SKM-1 treated with dmso at 0.1 percent for 144 hours (cell line): ENCODE results near the gene AGXT.
A peak's percentile ranks its signal among the peaks of the same experiment; 100 is the strongest.
"Not testable (repeated sequence)": the region's sequence is repeated elsewhere in the genome, so short reads cannot be mapped to it uniquely, and the experiment has no call there.

Experiments used
- DNase-seq: peaks from one replicate; lab custom pipeline; 2025; ENCODE audit not compliant: unreplicated experiment; lab: John Stamatoyannopoulos, UW

The AGXT gene

DNA sequence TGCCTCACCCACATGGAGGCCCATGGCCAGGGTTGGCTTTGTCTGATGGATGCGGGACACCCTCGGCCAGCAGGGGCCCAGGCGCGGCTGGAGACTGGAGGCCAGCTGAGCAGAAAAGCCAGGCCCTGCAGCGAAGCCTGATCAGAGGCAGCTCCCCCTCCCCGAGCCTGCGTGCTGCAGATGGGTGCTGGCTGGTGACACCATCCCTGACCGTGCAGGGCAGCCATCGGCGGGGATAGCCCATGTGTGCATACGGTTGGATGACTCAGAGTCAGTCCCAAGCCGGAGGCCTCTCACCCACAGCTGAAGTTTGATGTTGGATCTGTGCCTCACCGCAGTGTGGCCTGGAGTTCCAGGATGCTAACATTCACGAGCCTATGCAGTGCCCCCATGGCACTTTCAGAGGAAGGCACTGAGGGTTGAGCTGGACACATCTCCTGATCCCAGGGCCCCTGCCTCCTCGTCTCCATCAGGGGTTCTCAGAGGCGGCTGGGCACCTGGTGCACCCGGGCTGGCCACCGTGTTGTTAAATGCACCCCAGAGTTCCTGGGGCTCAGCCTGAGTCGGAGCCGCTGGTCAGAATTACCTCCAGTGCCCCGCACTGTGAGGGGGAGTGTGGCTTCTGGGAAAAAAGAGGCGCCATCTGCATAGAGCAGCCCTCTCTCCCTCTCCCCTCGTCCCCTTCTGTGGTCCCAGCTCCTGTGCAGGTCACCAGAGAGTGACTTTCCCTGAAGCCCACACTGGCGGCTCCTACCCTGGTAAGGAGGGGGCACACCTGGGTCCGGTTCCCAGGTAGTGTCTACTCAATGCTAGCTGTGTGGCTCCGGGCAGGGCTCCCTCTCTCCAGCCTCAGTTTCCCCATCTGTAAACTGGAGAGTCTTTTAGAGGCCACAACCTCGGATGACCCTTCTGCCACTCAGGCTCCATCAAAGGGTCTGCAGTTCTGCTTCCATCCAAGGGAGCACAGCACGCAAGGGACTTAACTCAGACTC, 29.2 kb upstream of the AGXT start:
- DNase-seq, result no peak

GRCh38 chr2:240840435-240841060, 28.1 kb upstream of the AGXT start:
- no peak for DNase-seq

GRCh38 chr2:240846309-240846708, 22.3 kb upstream of the AGXT start:
- not testable (repeated sequence) for DNase-seq

- no peak for DNase-seq
Measured at GRCh38 chr2:240846873-240847595, 21.6 kb upstream of the AGXT start.

- DNase-seq, result no peak
Measured at GRCh38 chr2:240847817-240848216, 20.8 kb upstream of the AGXT start.

- DNase-seq, result no peak
Measured at GRCh38 chr2:240848900-240849680, 19.5 kb upstream of the AGXT start.

GRCh38 chr2:240850026-240850425, 18.6 kb upstream of the AGXT start:
- no peak for DNase-seq

DNA sequence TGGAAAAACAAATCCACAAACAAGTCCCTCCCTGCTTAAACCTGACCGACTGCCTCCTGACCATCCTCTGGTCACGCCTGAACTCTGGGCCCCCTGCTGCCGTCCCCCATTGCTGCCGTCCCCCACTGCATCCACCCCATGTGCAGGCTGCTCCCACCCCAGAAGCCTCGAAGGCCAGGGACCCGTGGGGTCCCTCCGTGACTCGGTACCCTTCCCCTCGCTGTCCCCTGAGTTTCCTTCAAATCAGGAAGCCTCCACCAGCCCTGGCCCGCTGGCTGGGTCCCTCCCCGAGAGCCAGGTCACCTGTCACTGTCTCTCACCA, 17.9 kb upstream of the AGXT start:
- DNase-seq, result no peak

GRCh38 chr2:240851078-240851991, 17.3 kb upstream of the AGXT start:
- DNase-seq, result peak; percentile 34

- no peak for DNase-seq
Measured at GRCh38 chr2:240852671-240853314, 15.8 kb upstream of the AGXT start.

- no peak for DNase-seq
Measured at GRCh38 chr2:240855670-240856069, 13.0 kb upstream of the AGXT start.

DNA sequence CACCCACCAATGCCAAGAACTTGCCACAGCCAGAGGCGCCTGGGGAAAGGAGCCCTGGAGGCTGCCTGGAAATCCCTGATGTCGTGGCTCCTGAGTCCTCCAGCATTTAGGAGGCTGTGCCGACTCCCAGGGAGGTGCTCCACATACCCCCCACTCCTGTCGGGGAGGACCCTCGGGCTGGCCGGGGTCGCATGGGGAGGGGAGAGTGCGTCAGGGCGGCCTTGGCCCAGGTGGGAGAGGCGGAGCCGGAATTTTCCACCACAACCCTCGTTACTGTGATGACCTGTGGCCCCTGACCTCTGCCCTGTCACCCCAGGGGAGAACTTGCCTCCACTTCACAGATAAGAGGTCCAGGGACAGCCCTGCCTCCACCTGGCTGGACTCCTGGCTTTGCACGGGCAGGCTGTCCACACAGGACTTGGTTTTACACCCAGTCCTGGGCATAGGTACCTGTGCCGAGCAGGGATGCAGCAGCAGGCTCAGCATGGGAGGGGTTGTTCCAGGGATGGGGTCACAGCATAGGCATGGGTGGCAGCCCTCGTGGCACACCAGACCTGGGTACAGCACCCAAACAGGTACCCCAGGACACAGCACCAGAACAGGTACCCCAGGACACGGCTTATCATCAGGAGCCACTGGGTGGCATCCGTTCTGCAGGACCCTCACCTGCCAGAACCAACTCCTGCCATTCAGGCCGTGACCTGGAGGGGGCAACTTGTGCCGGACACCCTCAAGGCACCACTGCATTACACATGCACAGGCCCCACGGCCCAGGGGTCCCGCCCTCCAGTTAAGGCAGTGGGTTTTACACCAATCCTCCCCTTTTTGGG, 12.3 kb upstream of the AGXT start:
- no peak for DNase-seq

DNA sequence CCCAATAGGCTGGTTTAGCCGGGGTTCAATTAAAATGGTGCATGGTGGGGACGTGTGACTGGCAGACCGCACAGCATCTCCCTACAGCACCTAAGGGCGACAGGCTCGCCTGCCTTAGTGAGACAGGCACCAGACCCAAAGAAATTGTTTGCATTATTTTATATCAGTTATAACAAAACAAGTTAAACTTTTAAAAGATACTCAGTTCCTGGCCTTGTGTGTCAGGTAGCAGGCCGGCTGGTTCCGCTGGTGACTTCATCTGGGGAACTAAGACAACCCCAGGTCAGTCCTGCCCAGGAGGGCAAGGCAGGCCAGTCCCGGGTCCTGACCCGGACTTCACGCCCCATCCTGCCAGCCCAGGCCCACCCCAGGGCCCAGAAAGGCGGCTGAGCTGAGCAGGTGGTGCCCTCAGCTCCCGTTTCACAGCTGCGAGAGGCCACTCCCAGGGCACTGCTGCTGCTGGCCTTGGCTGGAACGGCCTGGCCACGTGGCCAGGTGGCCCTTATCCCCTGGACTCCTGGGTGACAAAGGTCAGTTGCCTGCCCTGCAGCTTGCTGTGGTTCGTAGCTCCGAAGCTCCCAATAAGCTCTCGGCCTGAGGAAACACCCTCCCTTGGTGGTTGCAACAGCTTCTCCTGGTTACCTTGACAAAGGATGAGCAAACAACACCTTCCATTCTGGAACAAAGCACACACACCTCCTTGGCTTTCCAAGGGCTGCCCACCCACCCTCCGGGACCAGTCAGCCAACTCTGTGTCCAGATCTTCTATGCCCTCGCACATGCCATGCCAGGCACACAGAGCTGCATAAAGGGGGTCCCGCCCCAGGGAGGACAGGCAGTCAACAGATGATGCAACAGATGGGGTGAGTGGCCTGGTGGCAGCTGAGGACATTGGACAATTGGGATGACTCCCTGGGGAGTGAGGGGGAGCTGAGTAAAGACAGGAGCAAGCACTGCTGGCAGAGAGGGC, 11.3 kb upstream of the AGXT start:
- no peak for DNase-seq

DNA sequence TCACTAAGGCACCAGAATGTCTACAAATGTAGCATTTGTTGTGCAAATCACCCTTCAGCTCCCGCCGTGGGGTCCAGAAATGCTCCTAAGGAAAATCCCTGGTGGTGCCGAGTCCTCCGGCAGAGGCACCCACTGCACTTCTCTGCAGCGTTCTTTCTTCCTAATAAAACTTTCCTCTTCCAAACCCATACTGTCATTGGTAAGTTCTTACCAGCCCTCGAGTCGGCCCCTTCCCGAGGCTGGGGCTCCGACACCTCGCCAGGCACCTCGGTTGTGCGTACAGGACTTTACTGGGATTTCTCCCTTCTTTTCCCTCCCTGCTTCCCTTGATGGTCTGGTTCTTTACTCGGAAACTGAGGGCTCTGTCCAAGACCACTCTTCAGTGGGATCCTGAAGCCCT, 10.3 kb upstream of the AGXT start:
- DNase-seq, result no peak

DNA sequence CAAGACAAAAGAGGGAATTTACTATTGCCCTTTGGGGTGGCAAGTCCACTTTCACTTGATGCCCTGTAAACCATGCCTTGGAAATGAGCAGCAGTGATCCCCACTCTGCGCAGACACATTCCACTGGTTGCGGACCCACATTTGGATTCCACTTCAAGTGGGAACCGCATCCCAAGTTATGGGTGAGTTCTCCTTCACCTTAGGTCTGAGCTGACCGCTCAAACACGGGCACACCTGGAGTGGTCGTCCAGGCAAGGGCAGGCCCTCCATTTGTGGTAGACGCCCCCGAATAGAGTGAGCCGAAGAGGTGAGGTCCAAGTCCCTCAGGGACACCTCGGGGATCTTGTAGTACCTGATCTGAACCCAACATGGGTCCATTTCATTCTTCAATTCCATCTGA, 9.8 kb upstream of the AGXT start:
- no peak for DNase-seq

DNA sequence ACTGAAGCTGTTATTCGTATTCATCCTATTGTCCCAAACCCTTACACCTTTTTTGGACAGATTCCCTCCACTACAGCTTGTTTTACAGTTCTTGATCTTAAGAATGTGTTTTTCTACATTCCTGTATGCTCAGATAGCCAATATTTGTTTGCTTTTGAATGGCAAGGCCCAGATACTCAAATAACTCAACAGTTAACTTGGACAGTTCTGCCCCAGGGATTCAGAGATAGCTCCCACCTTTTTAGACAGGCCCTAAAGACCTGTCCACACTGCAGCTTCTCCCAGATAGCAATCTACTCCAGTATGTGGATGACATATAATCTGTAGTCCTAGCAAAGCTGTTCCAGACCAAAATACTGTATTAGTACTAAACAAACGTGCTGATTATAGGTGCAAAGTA, 7.1 kb upstream of the AGXT start:
- DNase-seq, result no peak

GRCh38 chr2:240864475-240864874, 4.1 kb upstream of the AGXT start:
- no peak for DNase-seq

DNA sequence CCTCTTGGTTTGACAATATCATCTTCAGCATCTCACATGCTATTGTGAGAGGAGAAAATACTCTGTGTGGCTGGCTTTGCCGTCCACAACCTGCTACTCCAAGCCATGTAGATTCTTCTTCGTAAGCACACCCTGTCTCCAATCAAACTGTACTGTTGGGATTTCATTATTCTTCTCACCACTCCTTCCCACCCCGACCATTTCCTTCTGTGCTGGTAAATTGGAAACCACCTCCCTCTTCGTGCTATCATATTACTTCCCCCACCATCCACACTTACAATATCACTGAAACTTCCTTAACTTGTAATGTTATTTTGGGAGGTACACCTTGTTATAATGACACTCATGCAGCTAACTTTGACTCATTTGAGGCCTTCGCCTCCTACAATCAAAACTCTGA, 3.2 kb upstream of the AGXT start:
- DNase-seq, result no peak
